ENCODE data around the gene PDRG1. TPM values are rescaled to one million over a fixed set of nuclear protein-coding genes. Genes with fewer than 3 reads are reported as not detected.

PDRG1 gene
- total RNA-seq, 1 donor from 2014 or later, result 8.4 TPM

DNA sequence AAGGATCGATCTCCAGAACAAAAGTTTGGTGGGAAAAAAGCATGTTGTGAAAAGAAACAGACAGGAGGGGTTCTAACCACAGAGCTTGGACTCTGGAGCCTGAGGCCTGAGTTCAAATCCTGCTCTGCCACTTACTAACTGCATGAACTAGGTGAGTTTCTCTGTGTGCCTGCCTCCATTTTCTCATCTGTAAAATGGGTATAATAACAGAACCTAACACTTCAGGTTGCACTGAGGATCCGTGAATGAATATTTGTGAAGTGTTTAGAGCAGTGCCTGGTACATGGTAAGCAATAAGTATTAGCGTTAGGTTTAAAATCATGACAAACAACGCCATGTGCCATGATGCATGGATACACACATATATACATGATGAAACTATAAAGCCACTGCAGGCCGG is 44.8 kb downstream of the PDRG1 start:
- no peak for DNase-seq (ENCODE audit: low read depth)

- DNase-seq (ENCODE audit: low read depth), result no peak
These were observed 45.8 kb downstream of the PDRG1 start for GRCh38 chr20:31906001-31906400.

- no peak for DNase-seq (ENCODE audit: low read depth)
These were observed 48.0 kb downstream of the PDRG1 start for GRCh38 chr20:31903627-31904386.

DNA sequence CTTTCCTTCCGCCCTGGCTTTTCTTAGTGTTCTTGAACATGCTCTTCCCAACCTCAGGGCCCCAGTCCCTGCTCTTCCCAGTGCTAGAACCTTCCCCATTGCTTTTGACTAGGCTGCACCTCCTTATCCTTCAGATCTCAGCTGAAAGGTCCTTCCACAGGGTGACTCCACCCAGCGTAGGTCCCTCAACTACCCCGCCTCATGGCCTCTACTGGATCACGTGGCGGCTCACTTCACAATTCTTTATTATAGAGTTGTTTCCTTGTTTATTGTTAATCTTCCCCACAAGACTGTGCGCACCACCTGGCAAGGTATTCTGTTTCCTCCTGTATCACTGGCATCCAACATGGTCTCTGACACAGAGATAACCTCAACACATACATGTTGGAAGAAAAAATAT is 50.2 kb downstream of the PDRG1 start:
- DNase-seq (ENCODE audit: low read depth), result no peak

GRCh38 chr20:31897541-31897940 is 54.3 kb downstream of the PDRG1 start:
- DNase-seq (ENCODE audit: low read depth), result no peak

GRCh38 chr20:31896049-31896448 is 55.8 kb downstream of the PDRG1 start:
- DNase-seq (ENCODE audit: low read depth), result no peak

DNA sequence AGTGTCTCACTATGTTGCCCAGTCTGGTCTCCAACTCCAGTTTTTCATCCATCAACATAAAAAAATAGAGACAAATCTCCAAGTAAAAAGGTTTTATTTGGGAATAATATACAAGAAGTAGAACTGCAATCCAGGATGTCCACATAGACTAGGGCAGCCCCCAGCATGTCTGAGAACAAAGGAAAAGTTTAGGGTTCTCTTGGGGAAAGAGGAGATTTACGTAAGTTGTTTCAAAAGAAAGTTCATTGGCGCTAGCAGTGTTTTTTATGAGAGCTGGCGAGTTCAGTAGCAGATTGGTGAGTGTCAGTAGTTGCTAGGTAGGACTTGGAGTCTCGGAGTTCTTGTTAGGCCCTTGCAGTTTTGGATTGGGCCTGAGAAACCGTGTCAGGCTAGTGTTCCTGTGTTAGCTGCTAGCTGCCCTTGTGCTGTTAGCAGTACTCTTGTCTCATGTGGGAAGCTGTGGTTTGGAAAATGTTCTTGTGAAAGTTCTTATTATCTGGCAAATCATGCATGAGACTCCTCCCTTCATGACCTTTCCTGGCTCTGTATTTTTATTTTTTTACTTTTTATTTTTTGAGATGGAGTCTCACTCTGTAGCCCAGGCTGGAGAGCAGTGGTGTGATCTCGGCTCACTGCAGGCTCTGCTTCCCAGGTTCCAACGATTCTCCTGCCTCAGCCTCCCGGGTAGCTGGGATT is 56.7 kb downstream of the PDRG1 start:
- peak; percentile 62 for DNase-seq (ENCODE audit: low read depth)

Other genes starting within 250 kb of the PDRG1 start
- gene BCL2L1, start 229.2 kb downstream of the PDRG1 start, total RNA-seq, result 182 and 222 TPM in 2 replicates
- gene TPX2, start 212.8 kb downstream of the PDRG1 start, total RNA-seq, result 7.2 and 27.6 TPM in 2 replicates
- not detected in 2 replicates for gene MYLK2, start 132.7 kb downstream of the PDRG1 start, total RNA-seq
- gene FOXS1, start 106.4 kb downstream of the PDRG1 start, total RNA-seq, result 0.30 TPM in 1 of 2 replicates, not detected in the other
- gene DUSP15, start 81.5 kb downstream of the PDRG1 start, total RNA-seq, result 0.15 TPM in 1 of 2 replicates, not detected in the other
- gene TTLL9, start 81.4 kb downstream of the PDRG1 start, total RNA-seq, result 0.94 TPM in 1 of 2 replicates, not detected in the other
- 0.10 and 0.17 TPM in 2 replicates for gene XKR7, start 16.1 kb upstream of the PDRG1 start, total RNA-seq
- 0.35 TPM in 1 of 2 replicates, not detected in the other for gene CCM2L, start 58.4 kb upstream of the PDRG1 start, total RNA-seq
- gene HCK, start 100.2 kb upstream of the PDRG1 start, total RNA-seq, result not detected in 2 replicates
- 22.6 and 56.0 TPM in 2 replicates for gene TM9SF4, start 157.7 kb upstream of the PDRG1 start, total RNA-seq